GM18873 (cell line): Measurements from ENCODE around the gene FREM1.

Experiments used
- ATAC-seq: cut with Tn5 transposase; IDR thresholded peaks from one replicate; pipeline ENCODE4 v1.9.1; 2021; ENCODE audit warnings: mild to moderate bottlenecking, moderate library complexity, moderate number of reproducible peaks; ENCODE audit not compliant: unreplicated experiment, low FRiP score

Gene FREM1

DNA sequence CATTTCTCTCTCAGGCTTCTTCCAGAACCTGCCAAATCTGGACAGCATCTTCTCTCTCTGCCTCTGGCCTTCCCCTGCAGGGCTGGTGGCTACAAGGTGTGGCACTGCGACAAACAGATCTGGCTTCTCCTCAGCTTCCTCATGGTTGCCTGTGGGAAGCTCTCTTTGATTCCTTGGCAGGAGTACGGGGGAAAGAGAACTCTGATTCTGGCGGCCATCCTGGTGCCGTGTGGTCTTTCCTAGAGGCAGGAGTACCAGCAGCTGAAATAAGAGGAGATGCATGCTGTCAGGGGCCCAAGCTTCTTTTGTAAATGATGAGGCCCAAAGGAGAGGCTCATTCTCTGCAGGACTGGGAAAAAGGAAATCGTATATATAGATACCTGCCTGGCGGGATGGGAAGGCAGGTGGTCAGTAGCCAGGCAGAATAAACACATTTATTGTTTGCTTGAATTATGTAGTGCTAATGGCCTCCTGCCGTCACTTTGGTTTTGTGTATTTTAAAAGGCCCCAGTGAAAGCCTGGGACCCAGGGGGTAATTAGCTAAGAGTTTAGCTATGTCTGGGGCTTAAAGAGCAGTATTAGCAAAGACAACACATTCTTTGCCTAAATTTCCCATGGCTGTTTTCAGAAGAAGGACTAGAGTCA lies 187.7 kb downstream of the FREM1 start, which contains the start of gene CER1:
Gene CER1 (minus strand): TSS at position 343 of the 645 bp plus-strand sequence. CDS start 61 bp downstream, at position 282.
- no peak for ATAC-seq

DNA sequence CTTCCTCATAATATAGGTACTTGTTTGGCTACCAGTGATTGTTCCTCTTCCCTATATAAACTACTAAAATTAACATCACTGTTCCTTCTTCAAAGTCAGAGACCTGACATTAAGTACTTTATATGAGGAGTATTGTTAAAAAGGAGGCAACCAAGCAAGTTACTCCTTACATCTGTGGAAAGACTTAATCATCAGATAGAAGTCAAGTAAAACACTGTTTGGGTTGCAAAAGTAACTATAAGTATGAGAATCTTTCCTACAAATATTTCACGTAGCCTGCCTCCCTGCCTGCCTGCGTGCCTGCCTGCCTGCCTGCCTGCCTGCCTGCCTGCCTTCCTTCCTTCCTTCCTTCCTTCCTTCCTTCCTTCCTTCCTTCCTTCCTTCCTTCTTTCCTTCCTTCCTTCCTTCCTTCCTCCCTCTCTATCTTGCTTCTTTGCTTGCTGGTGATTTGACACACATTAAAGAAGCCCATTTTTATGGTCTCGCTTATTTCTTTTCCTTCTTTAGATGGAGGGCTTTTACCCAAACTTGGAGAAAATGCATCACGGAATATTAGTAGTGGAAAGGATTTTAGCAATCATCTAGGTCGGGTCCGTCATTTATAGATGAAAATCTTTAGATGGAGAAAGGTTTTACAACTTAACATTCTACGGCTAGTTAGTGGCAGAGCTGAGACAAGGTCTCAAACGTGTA lies 190.9 kb downstream of the FREM1 start:
- no peak for ATAC-seq

GRCh38 chr9:14715102-14715501 lies 195.1 kb downstream of the FREM1 start:
- ATAC-seq: no peak

GRCh38 chr9:14713187-14713767 lies 197.0 kb downstream of the FREM1 start:
- no peak for ATAC-seq

- no peak for ATAC-seq
Observed at GRCh38 chr9:14710804-14711203, 199.4 kb downstream of the FREM1 start.

GRCh38 chr9:14706530-14707140 lies 203.6 kb downstream of the FREM1 start:
- ATAC-seq: peak; percentile 55

DNA sequence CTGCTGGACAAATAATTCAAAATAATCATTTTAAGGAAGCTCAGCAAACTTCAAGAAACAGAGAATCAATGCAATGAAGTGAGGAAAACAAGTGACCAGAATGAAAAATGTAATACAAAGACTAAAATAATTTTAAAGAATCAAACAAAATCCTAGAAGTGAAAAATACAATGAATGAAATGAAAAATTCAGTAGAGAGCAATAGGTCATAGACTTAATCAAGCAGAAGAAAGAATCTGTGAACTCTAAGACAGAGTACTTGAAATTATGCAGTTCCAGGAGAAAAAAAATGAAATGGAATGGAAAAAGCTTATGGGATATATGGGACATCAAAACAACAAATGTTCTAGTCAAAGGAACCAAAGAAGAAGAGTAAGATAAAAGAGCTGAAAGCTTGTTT lies 205.1 kb downstream of the FREM1 start:
- no peak for ATAC-seq

DNA sequence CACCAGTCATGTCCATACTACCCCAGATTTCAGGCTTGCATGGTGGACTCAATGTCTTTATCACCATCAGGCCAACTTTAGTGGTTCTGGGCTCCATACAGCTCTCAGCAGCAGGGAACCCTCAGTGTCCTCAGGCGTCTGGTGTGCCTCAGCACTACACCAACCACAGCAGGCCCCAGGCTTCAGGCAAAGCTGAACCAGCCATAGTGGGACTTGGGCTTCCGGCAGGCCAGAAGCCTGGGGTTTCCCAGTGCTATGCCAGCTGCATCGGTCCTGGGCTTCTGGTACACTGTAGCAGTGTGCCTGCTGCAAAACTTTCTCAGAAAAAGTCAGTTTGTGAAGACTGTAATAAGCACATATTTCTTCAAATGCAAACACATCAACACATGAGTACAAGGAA lies 205.9 kb downstream of the FREM1 start:
- ATAC-seq: no peak

GRCh38 chr9:14702200-14702720 lies 208.0 kb downstream of the FREM1 start:
- no peak for ATAC-seq

GRCh38 chr9:14693251-14693861 lies 216.9 kb downstream of the FREM1 start, which contains the start of gene ZDHHC21:
Gene ZDHHC21 (minus strand): TSS chr9:14693432. CDS start chr9:14674340, 19,092 bp downstream.
- peak; percentile 66 for ATAC-seq

GRCh38 chr9:14692470-14693250 lies 217.6 kb downstream of the FREM1 start:
- ATAC-seq: peak; percentile 9

GRCh38 chr9:14690948-14691730 lies 219.1 kb downstream of the FREM1 start:
- ATAC-seq: no peak

DNA sequence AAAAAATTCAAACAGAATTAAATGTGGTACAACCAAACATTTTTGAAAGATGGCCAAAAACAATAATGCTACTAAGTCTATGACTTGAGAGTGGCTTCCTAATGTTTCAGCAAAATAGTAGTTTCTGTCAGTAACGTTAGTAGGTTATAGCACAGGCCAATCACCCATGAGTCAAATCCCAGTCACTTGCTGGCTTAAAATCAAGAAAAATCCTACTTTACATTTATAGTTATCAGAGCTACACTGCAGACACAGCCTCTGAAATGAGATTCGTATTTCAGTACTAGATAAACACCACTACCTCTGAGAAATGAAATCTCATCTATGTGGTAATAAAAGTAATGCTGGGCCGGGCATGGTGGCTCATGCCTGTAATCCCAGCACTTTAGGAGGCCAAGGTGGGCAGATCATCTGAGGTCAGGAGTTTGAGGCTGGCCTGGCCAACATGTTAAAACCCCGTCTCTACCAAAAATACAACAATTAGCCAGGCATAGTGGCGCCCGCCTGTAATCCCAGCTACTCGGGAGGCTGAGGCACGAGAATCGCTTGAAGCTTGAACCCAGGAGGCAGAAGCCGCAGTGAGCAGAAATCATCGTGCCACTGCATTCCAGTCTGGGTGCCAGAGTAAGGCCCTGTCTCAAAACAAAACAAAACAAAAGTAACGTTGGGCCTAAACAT lies 223.0 kb downstream of the FREM1 start:
- ATAC-seq: no peak

GRCh38 chr9:14686168-14686567 lies 224.1 kb downstream of the FREM1 start:
- no peak for ATAC-seq
